Retinal pigment epithelial cell (primary cell): Measurements from ENCODE around the gene AP4M1.
A peak's percentile ranks its signal among the peaks of the same experiment; 100 is the strongest.

Source experiments
- DNase-seq: peaks from one replicate; pipeline ENCODE4 v3.0.0-alpha.2; 2010; ENCODE audit warnings: low read depth
- H3K4me3 ChIP-seq: 2 replicates; pipeline ENCODE4 v1.5.1; 2011; ENCODE audit warnings: mild to moderate bottlenecking, low read length, control low read depth, moderate library complexity
- CTCF ChIP-seq: conservative IDR thresholded peaks from 2 replicates; pipeline ENCODE4 v1.5.1; 2011; ENCODE audit warnings: low read depth, low read length, control low read depth, inconsistent platforms

AP4M1 gene

DNA sequence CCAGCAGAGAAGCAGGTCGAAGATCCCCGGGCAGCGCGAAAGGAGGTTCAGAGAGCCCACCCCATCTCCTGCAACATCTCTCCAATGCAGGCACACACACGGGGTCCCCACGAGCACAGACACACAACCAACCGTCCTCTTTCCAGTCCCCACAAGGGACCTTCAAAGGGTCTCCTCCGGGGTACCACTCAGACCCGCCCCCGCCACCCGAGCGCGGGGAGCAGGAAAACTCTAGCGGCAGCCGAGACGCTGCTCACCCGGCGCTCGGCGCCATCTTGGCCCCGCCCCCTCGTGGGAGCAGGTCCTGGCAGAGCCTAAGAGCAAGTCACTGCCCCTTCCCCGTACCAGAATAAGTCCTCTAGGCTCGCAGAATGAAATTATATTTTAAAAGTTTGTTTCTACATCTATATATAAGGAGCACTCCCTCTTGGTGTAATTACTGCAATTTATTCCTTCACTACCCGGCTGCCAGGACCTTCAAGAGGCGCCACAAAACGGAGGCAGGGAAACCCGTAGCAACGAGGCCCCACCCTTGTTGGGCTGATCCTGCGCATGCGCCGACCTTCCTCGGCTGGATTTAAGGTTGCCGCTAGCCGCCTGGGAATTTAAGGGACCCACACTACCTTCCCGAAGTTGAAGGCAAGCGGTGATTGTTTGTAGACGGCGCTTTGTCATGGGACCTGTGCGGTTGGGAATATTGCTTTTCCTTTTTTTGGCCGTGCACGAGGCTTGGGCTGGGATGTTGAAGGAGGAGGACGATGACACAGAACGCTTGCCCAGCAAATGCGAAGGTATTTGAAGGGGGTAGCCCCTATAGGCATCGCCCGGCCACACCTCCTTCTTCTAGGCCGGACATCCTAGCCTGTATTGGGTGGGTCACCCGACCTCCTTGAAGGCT is 17.9 kb downstream of the AP4M1 start, which contains the start of the genes CNPY4 and TAF6:
CNPY4 (plus strand) TSS at position 563 of the 898 bp plus-strand sequence; CDS start at position 674, 111 bp downstream.
TAF6 (minus strand) TSS at position 287 of the 898 bp plus-strand sequence. CDS start 5,149 bp downstream, outside the sequence.
- DNase-seq: peak; percentile 81
- TF ChIP-seq CTCF: no peak
- H3K4me3 ChIP-seq: peak within 1 kb of the TSS; percentile 95

DNA sequence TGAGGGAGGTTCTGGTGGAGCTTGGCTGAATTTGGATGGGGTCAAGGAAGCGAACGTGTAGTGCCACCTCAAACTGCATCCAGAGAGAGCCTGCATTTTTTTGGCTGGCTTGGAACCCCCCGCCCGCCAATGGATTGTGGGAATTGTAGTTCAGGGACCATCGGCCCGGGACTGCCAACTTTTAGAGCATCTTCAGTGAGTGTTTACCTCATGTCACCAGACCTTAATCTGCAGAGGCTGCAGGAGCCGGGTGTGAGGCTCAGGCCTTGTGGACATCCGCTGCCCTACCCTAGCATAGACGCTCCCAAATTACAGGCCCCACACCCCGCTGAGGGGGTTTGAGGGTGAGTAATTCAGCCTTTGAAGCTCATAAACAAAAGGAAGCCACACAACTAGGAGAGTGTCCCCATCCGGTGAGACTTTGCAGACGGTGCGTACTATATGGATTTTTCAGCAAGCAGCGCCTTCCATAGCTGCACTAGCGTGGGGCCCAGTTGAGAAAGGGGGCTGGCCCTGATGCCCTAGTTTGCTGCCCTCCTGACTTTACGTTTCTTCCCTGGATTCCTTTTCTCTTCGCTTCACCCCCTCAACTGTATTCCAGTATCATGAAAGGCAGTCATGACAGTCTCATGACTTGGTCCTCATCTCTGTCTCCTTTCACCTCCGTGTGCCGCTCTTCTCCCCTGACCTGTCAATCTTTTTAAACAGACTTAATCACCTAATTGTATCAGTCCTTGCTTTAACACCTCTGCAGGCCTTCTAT is 18.7 kb downstream of the AP4M1 start:
- no peak for DNase-seq
- TF ChIP-seq CTCF: no peak
- H3K4me3 ChIP-seq: peak overlapping the region; percentile 95

GRCh38 chr7:100120733-100121036 is 19.2 kb downstream of the AP4M1 start:
- H3K4me3 ChIP-seq: peak overlapping the region; percentile 95

DNA sequence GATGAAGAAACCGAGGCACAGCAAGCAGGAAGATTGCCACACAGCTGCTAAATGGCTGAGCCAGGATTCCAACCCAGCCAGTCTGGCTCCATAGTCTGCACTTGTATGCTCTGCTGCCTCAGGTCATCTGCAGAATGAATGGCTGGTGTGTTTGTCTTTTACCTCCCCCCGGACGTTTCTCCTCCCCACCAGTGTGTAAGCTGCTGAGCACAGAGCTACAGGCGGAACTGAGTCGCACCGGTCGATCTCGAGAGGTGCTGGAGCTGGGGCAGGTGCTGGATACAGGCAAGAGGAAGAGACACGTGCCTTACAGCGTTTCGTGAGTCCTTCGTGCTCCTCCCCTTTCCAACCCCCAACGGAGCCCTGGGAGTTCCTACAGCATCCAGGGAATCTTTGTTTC is 20.6 kb downstream of the AP4M1 start:
- no peak for DNase-seq
- no peak for TF ChIP-seq CTCF
- no peak overlapping the region for H3K4me3 ChIP-seq

More at GRCh38 chr7:100120733-100121036, 19.2 kb downstream of the AP4M1 start:
- TF ChIP-seq CTCF: no peak
- DNase-seq: no peak

DNA sequence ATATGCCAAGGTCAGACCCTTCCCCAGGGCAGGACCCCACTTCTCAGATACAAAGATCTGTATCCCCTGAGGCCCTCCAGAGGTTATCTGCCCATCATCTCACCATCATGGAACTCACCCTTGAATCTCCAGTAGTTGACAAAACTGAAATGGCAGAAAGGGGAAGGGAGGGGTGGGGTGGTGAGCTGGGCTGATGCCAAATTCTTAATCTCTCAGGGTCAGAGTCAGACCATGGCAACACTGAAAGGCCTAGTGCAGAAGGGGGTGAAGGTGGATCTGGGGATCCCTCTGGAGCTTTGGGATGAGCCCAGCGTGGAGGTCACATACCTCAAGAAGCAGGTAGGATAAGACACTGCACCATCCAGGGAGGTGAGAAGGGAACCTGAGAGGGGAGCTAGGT is 21.1 kb downstream of the AP4M1 start:
- DNase-seq: no peak
- H3K4me3 ChIP-seq: no peak overlapping the region

More for the DNA sequence above, 21.1 kb downstream of the AP4M1 start:
- TF ChIP-seq CTCF: no peak
